OCI-LY7 (cell line): ENCODE results near the gene FCGR3B. TPM values are rescaled to one million over a fixed set of nuclear protein-coding genes. Genes with fewer than 3 reads are reported as not detected.
"Not testable (repeated sequence)": the region's sequence is repeated elsewhere in the genome, so short reads cannot be mapped to it uniquely, and the experiment has no call there.

ENCODE experiments used
- BruUV-seq: library from RNA; stranded (reverse); fragments of 400-500 nt; replicated peaks from 2 replicates; lab custom pipeline; 2021; lab: Mats Ljungman, UMichigan
- CTCF ChIA-PET: fragments of 300-600 bp; sonication (Branson Sonifier 250); formaldehyde crosslinking; loops from one replicate; lab custom pipeline; 2022; ENCODE audit warnings: antibody characterized with exemption; ENCODE audit not compliant: unreplicated experiment; lab: Charles Lee
- POLR2A ChIA-PET: fragments of 300-600 bp; sonication (Branson Sonifier 250); formaldehyde crosslinking; loops from one replicate; lab custom pipeline; 2022; ENCODE audit warnings: antibody characterized with exemption; lab: Charles Lee
- DNase-seq: peaks from one replicate; pipeline ENCODE4 v3.0.0-alpha.2; 2015; ENCODE audit warnings: low spot score
- H2AFZ ChIP-seq: fragments of 200-600 bp; sonication (generic), shearing (Covaris generic); 2 replicates; pipeline ENCODE4 v1.6.1; 2014; ENCODE audit warnings: mild to moderate bottlenecking, antibody characterized with exemption, low read length, moderate library complexity
- H3K27ac ChIP-seq: fragments of 200-600 bp; sonication (generic); 2 replicates; pipeline ENCODE4 v1.5.1; 2014; ENCODE audit warnings: mixed run types, low read depth, mild to moderate bottlenecking, moderate library complexity, low read length, inconsistent platforms; ENCODE audit not compliant: poor library complexity, severe bottlenecking
- H3K36me3 ChIP-seq: fragments of 200-600 bp; sonication (generic); 2 replicates; pipeline ENCODE4 v1.6.1; 2014; ENCODE audit warnings: mild to moderate bottlenecking, antibody characterized with exemption, low read length, moderate library complexity, mixed read lengths; ENCODE audit not compliant: insufficient read depth
- H3K4me1 ChIP-seq: fragments of 200-600 bp; sonication (generic); 2 replicates; pipeline ENCODE4 v1.5.1; 2014; ENCODE audit warnings: mild to moderate bottlenecking, low read length; ENCODE audit not compliant: insufficient read depth, poor library complexity, severe bottlenecking
- H3K4me2 ChIP-seq: fragments of 200-600 bp; sonication (generic); 2 replicates; pipeline ENCODE4 v1.6.1; 2014; ENCODE audit warnings: mild to moderate bottlenecking, low read length
- H3K4me3 ChIP-seq: fragments of 200-600 bp; sonication (generic); 2 replicates; pipeline ENCODE4 v1.5.1; 2014; ENCODE audit warnings: mild to moderate bottlenecking, low read depth, low read length; ENCODE audit not compliant: poor library complexity, severe bottlenecking
- H3K79me2 ChIP-seq: fragments of 200-600 bp; sonication (generic); 2 replicates; pipeline ENCODE4 v1.6.1; 2016; ENCODE audit warnings: low read depth, mild to moderate bottlenecking, low read length, moderate library complexity, mixed read lengths; ENCODE audit not compliant: insufficient read depth
- H3K9me2 ChIP-seq: fragments of 200-600 bp; sonication (generic); 2 replicates; pipeline ENCODE4 v1.6.1; 2016; ENCODE audit warnings: mild to moderate bottlenecking, low read length, mixed read lengths; ENCODE audit not compliant: insufficient read depth
- H3K9me3 ChIP-seq: fragments of 200-600 bp; sonication (generic); 2 replicates; pipeline ENCODE4 v1.6.1; 2014; ENCODE audit warnings: mild to moderate bottlenecking, mixed run types, low read length, mixed read lengths
- H4K20me1 ChIP-seq: fragments of 200-600 bp; sonication (generic); 2 replicates; pipeline ENCODE4 v1.6.1; 2014; ENCODE audit warnings: mild to moderate bottlenecking, antibody characterized with exemption, low read length, moderate library complexity, mixed read lengths; ENCODE audit not compliant: insufficient read depth
- CTCF ChIP-seq: fragments of 200-600 bp; sonication (generic); conservative IDR thresholded peaks from 2 replicates; pipeline ENCODE4 v1.5.1; 2014; ENCODE audit warnings: mild to moderate bottlenecking, antibody characterized with exemption, low read length, moderate library complexity, mixed read lengths
- intact Hi-C: fragments of 100-400 bp; cut with micrococcal nuclease; formaldehyde crosslinking; loops from one replicate; pipeline ENCODE4 v1.10.0; 2022; ENCODE audit not compliant: unreplicated experiment
- total RNA-seq, 2 experiments: library from RNA; depleted of rRNA in 1 of 2; stranded (reverse); fragments of >200 nt in 1 of 2; shearing (Covaris generic) in 1 of 2; gene quantifications; 2 replicates each; pipeline ENCODE4 v1.2.3, GENCODE V29; 2014 to 2022

FCGR3B gene
- total RNA-seq, 2 experiments from 2014 or later = not detected

- intact Hi-C loops, H3K9me2 ChIP-seq: not testable (repeated sequence)
These were observed 23.0 kb upstream of the FCGR3B start for GRCh38 chr1:161653971-161654370.

GRCh38 chr1:161653541-161653940, 22.6 kb upstream of the FCGR3B start:
- H3K9me2 ChIP-seq, H3K27ac ChIP-seq, intact Hi-C loops, POLR2A ChIA-PET, H2AFZ ChIP-seq, H3K9me3 ChIP-seq, BruUV-seq, DNase-seq, CTCF ChIA-PET, H3K4me2 ChIP-seq, H3K4me1 ChIP-seq, H3K4me3 ChIP-seq, H4K20me1 ChIP-seq, H3K36me3 ChIP-seq, H3K79me2 ChIP-seq: not testable (repeated sequence)

More at GRCh38 chr1:161653971-161654370, 23.0 kb upstream of the FCGR3B start:
- POLR2A ChIA-PET, H3K4me3 ChIP-seq, H3K4me2 ChIP-seq, BruUV-seq, DNase-seq, H2AFZ ChIP-seq, H3K9me3 ChIP-seq, H3K4me1 ChIP-seq, H3K79me2 ChIP-seq, H3K36me3 ChIP-seq, H3K27ac ChIP-seq, CTCF ChIA-PET, H4K20me1 ChIP-seq: not testable (repeated sequence)

- H3K4me2 ChIP-seq, H4K20me1 ChIP-seq, H3K9me2 ChIP-seq, H3K36me3 ChIP-seq, H3K27ac ChIP-seq, H3K9me3 ChIP-seq, BruUV-seq, H3K4me3 ChIP-seq, H3K79me2 ChIP-seq, H3K4me1 ChIP-seq: not testable (repeated sequence)
- 0 out of 2 replicates have a peak overlapping the region, but pooled peaks have one; percentile 69 for H2AFZ ChIP-seq
- ChIA-PET POLR2A (interaction anchor here (0.8 kb wide), 1 partner anchor 89 kb away, joined by 5 read pairs; no protein-coding TSS in a partner anchor), CTCF (interaction anchor here (1.3 kb wide), 1 partner anchor 92 kb away, joined by 7 read pairs; no protein-coding TSS in a partner anchor)
- TF ChIP-seq CTCF = peak; percentile 81
- intact Hi-C loops = loop anchor here (1.0 to 5.0 kb wide), 2 partner anchors 60 to 91 kb away; partner anchors contain the start of gene FCRLA
- DNase-seq = peak; percentile 65
These were observed 16.8 kb upstream of the FCGR3B start for GRCh38 chr1:161647507-161648360.

- BruUV-seq, H2AFZ ChIP-seq, H3K9me3 ChIP-seq, H3K4me1 ChIP-seq, CTCF ChIA-PET, H3K4me3 ChIP-seq, H3K27ac ChIP-seq, DNase-seq, POLR2A ChIA-PET, H3K9me2 ChIP-seq, H3K36me3 ChIP-seq, H4K20me1 ChIP-seq, H3K79me2 ChIP-seq, H3K4me2 ChIP-seq: not testable (repeated sequence)
- intact Hi-C loops = loop anchor here (5.0 kb wide), 1 partner anchor 62 kb away; the partner anchor contains the start of gene FCRLA
These were observed 13.9 kb upstream of the FCGR3B start for GRCh38 chr1:161644855-161645254.

GRCh38 chr1:161643481-161644208, 12.7 kb upstream of the FCGR3B start:
- H3K79me2 ChIP-seq, H3K36me3 ChIP-seq, POLR2A ChIA-PET, H3K27ac ChIP-seq, BruUV-seq, intact Hi-C loops, CTCF ChIA-PET, H4K20me1 ChIP-seq, H3K4me1 ChIP-seq, H3K9me3 ChIP-seq, H3K4me3 ChIP-seq, DNase-seq, H3K4me2 ChIP-seq, H3K9me2 ChIP-seq, H2AFZ ChIP-seq: not testable (repeated sequence)
